GM13977 (cell line): ENCODE data around the gene LIME1.

Source experiments
- DNase-seq: peaks from one replicate; pipeline ENCODE4 v3.0.0; 2012; ENCODE audit warnings: low spot score
- CTCF ChIP-seq: IDR thresholded peaks from 2 replicates; pipeline ENCODE4 v1.5.1; 2012; ENCODE audit warnings: mild to moderate bottlenecking, control low read depth; ENCODE audit not compliant: insufficient read depth; ENCODE audit errors: extremely low read depth, missing control alignments
- in situ Hi-C: fragments of 300-500 bp; cut with MboI; formaldehyde crosslinking; loops from one replicate; pipeline ENCODE4 v1.12.0; 2022; ENCODE audit warnings: low sequenced_read_pairs, low pct_unique_long_range_greater_than_20kb, mixed read lengths, inconsistent platforms; ENCODE audit not compliant: unreplicated experiment

LIME1 gene

GRCh38 chr20:63736893-63737694 lies 630 bp downstream of the LIME1 start:
- in situ Hi-C loops = no loop called here
- DNase-seq = peak; percentile 73
- TF ChIP-seq CTCF = no peak

GRCh38 chr20:63737695-63737944 lies 1.2 kb downstream of the LIME1 start:
- in situ Hi-C loops = no loop called here
- no peak for DNase-seq
- TF ChIP-seq CTCF = no peak

GRCh38 chr20:63737945-63738686 lies 1.7 kb downstream of the LIME1 start:
- in situ Hi-C loops = no loop called here
- no peak for TF ChIP-seq CTCF
- DNase-seq = peak; percentile 74

GRCh38 chr20:63738687-63739129 lies 2.2 kb downstream of the LIME1 start:
- peak; percentile 55 for DNase-seq
- TF ChIP-seq CTCF = no peak
- in situ Hi-C loops = no loop called here

- in situ Hi-C loops = no loop called here
- DNase-seq = peak; percentile 99
- no peak for TF ChIP-seq CTCF
Observed at GRCh38 chr20:63739130-63740069, 2.9 kb downstream of the LIME1 start, which contains the start of gene SLC2A4RG. SLC2A4RG (plus strand) TSS chr20:63739776; CDS start chr20:63739913, 137 bp downstream.

- in situ Hi-C loops = no loop called here
- DNase-seq = peak; percentile 80
- no peak for TF ChIP-seq CTCF
Observed at GRCh38 chr20:63740070-63740626, 3.7 kb downstream of the LIME1 start.
